Mucosa of stomach (tissue), 1 donor: ENCODE results near the gene HLA-DRB5.
"Not testable (repeated sequence)": the region's sequence is repeated elsewhere in the genome, so short reads cannot be mapped to it uniquely, and the experiment has no call there.

ENCODE experiments used
- H3K27me3 ChIP-seq: one replicate; pipeline ENCODE4 v1.7.0; 2013; ENCODE audit warnings: mild to moderate bottlenecking, low read length; ENCODE audit not compliant: control insufficient read depth, insufficient read depth
- H3K36me3 ChIP-seq: one replicate; pipeline ENCODE4 v1.7.0; 2013; ENCODE audit warnings: low read length; ENCODE audit not compliant: control insufficient read depth, insufficient read depth
- H3K4me1 ChIP-seq: one replicate; pipeline ENCODE4 v1.7.0; 2013; ENCODE audit warnings: mild to moderate bottlenecking, low read length; ENCODE audit not compliant: control insufficient read depth, insufficient read depth
- H3K4me3 ChIP-seq: one replicate; pipeline ENCODE4 v1.7.0; 2013; ENCODE audit warnings: low read length
- H3K9ac ChIP-seq: one replicate; pipeline ENCODE4 v1.7.0; 2013; ENCODE audit warnings: mild to moderate bottlenecking, low read length, moderate library complexity
- H3K9me3 ChIP-seq: one replicate; pipeline ENCODE4 v1.7.0; 2013; ENCODE audit warnings: mild to moderate bottlenecking, low read length, moderate library complexity; ENCODE audit not compliant: control insufficient read depth
- donor health status: Pancreatic carcinoma.

Gene HLA-DRB5

GRCh38 chr6:32553037-32553742 lies 23.1 kb upstream of the HLA-DRB5 start:
- H3K9ac ChIP-seq = no peak overlapping the region
- no peak overlapping the region for H3K4me3 ChIP-seq
- H3K9me3 ChIP-seq = no peaks in the 10 kb centered on the region
- no peaks in the 10 kb centered on the region for H3K27me3 ChIP-seq
- H3K4me1 ChIP-seq = no peaks in the 10 kb centered on the region
- no peaks in the 10 kb centered on the region for H3K36me3 ChIP-seq

DNA sequence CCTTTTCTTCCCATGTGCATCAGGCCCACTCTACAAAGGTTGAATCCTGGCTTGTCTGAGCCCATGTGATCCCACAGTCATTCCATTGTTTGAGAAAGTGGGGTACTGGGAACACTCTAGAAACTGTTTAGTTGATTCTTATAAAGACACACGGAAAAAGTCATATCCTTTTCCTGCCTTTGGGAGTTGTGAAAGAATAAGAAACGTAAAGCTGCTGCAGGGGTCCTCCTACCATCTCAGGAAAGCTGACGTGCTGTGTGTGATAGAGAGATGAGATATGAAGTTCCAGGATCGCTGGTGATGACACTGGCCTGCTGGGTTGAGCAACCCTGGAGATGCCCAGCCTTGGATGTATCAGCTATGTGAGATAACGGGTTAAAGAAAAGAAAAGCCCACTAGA lies 21.3 kb upstream of the HLA-DRB5 start:
- Histone ChIP-seq H3K27me3 (no peaks in the 10 kb centered on the region), H3K9me3 (no peaks in the 10 kb centered on the region), H3K4me3 (no peak overlapping the region), H3K4me1 (no peaks in the 10 kb centered on the region), H3K9ac (no peak overlapping the region), H3K36me3 (no peaks in the 10 kb centered on the region)

DNA sequence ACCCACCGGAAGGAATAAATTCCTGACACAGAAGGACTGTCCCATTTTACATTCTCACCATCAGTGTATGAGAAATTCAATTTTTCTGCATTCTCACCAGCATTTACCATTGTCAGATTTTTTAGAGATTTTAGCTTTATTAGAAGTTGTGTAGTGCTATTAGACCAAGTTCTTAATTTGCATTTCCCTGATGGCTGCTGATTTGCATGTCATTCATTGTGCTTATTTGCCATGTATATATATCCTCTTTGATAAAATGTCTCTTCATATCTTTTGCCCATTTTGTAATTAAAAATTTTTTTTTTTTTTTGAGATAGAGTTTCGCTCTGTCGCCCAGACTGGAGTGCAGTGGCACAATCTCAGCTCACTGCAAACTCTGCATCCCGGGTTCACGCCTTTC lies 9.8 kb upstream of the HLA-DRB5 start:
- Histone ChIP-seq H3K9ac (no peak overlapping the region), H3K36me3 (no peaks in the 10 kb centered on the region), H3K27me3 (no peaks in the 10 kb centered on the region), H3K4me3 (no peak overlapping the region), H3K4me1 (no peaks in the 10 kb centered on the region), H3K9me3 (no peaks in the 10 kb centered on the region)

GRCh38 chr6:32530431-32530793 lies 325 bp upstream of the HLA-DRB5 start:
- H3K27me3 ChIP-seq, H3K9ac ChIP-seq, H3K4me1 ChIP-seq, H3K9me3 ChIP-seq, H3K4me3 ChIP-seq, H3K36me3 ChIP-seq: not testable (repeated sequence)

GRCh38 chr6:32522302-32523047 lies 7.6 kb downstream of the HLA-DRB5 start:
- Histone ChIP-seq H3K36me3 (no peaks in the 10 kb centered on the region), H3K9ac (no peak overlapping the region), H3K4me1 (no peaks in the 10 kb centered on the region), H3K9me3 (no peaks in the 10 kb centered on the region), H3K4me3 (no peak overlapping the region), H3K27me3 (peaks cover 3% of the 10 kb centered on the region)

- no peaks in the 10 kb centered on the region for H3K9me3 ChIP-seq
- no peaks in the 10 kb centered on the region for H3K4me1 ChIP-seq
- peaks cover 3% of the 10 kb centered on the region for H3K27me3 ChIP-seq
- no peaks in the 10 kb centered on the region for H3K36me3 ChIP-seq
- no peak overlapping the region for H3K9ac ChIP-seq
- no peak overlapping the region for H3K4me3 ChIP-seq
Observed at GRCh38 chr6:32519910-32520258, 10.2 kb downstream of the HLA-DRB5 start.

DNA sequence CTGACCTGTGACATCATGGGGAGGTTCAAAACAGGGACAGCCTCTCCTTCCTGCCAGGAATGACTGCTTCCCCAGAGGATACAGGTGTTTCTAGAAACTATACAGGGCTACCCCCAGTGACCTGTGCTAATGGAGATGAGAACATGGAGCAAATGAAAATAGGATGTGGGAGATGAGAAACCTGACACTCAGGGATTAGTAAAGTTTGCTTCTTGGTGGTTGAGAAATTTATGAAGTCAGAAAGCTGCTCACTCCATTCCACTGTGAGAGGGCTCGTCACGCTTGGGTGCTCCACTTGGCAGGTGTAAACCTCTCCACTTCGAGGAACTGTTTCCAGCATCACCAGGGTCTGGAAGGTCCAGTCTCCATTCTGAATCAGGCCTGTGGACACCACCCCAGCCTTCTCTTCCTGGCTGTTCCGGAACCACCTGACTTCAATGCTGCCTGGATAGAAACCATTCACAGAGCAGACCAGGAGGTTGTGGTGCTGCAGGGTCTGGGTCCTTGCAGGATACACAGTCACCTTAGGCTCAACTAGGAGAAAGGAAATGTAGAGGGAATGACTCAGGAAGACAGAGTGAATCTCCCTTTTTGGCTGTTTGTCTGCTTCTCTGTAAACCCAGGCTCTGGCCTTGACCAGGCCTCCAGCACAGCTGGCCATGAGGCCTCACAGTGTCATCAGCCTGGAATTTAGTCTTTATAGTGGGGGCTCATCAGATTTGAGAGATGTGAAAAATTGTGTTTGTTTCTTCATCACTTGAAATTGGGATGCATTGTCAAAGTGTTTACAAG lies 10.8 kb downstream of the HLA-DRB5 start:
- no peak overlapping the region for H3K4me3 ChIP-seq
- peaks cover 3% of the 10 kb centered on the region for H3K27me3 ChIP-seq
- no peaks in the 10 kb centered on the region for H3K36me3 ChIP-seq
- H3K4me1 ChIP-seq = no peaks in the 10 kb centered on the region
- no peak overlapping the region for H3K9ac ChIP-seq
- H3K9me3 ChIP-seq = no peaks in the 10 kb centered on the region

GRCh38 chr6:32517654-32518445 lies 12.2 kb downstream of the HLA-DRB5 start:
- Histone ChIP-seq H3K4me3 (no peak overlapping the region), H3K9ac (no peak overlapping the region), H3K36me3 (no peaks in the 10 kb centered on the region), H3K27me3 (peaks cover 3% of the 10 kb centered on the region), H3K4me1 (no peaks in the 10 kb centered on the region), H3K9me3 (no peaks in the 10 kb centered on the region)

DNA sequence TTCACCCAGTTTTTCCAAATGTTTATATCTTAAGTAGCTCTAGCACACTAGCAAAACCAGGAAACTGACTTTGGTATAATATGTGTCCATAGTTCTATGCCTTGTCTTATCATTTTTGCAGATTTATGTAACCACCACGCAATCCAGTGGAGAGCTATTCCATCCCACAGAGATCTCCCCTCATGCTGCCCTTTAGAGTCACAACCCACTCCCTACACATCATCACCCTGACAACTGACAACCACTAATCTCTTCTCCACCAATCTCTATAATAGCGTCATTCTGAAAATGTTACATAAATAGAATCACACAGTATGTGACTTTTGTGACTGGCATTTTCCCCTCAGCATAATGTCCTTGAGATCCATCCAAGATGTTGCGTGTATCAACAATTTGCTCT lies 29.1 kb downstream of the HLA-DRB5 start:
- Histone ChIP-seq H3K27me3 (no peaks in the 10 kb centered on the region), H3K9me3 (no peaks in the 10 kb centered on the region), H3K36me3 (no peaks in the 10 kb centered on the region), H3K9ac (no peak overlapping the region), H3K4me3 (no peak overlapping the region), H3K4me1 (no peaks in the 10 kb centered on the region)

- Histone ChIP-seq H3K27me3 (no peaks in the 10 kb centered on the region), H3K9me3 (no peaks in the 10 kb centered on the region), H3K9ac (no peak overlapping the region), H3K4me1 (no peaks in the 10 kb centered on the region), H3K4me3 (no peak overlapping the region), H3K36me3 (no peaks in the 10 kb centered on the region)
Observed at GRCh38 chr6:32492351-32492750, 37.7 kb downstream of the HLA-DRB5 start.

- H3K9ac ChIP-seq = no peak overlapping the region
- no peaks in the 10 kb centered on the region for H3K27me3 ChIP-seq
- no peaks in the 10 kb centered on the region for H3K36me3 ChIP-seq
- no peaks in the 10 kb centered on the region for H3K4me1 ChIP-seq
- H3K4me3 ChIP-seq = no peak overlapping the region
- H3K9me3 ChIP-seq = no peaks in the 10 kb centered on the region
Observed at GRCh38 chr6:32491700-32492099, 38.4 kb downstream of the HLA-DRB5 start.
